GM21381 (cell line): ENCODE data around the gene MXD3.
"Not testable (repeated sequence)": the region's sequence is repeated elsewhere in the genome, so short reads cannot be mapped to it uniquely, and the experiment has no call there.

ENCODE experiments used
- ATAC-seq: cut with Tn5 transposase; IDR thresholded peaks from one replicate; pipeline ENCODE4 v1.9.1; 2021; ENCODE audit warnings: mild to moderate bottlenecking, moderate library complexity; ENCODE audit not compliant: unreplicated experiment

MXD3 gene, protein sequence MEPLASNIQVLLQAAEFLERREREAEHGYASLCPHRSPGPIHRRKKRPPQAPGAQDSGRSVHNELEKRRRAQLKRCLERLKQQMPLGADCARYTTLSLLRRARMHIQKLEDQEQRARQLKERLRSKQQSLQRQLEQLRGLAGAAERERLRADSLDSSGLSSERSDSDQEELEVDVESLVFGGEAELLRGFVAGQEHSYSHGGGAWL

DNA sequence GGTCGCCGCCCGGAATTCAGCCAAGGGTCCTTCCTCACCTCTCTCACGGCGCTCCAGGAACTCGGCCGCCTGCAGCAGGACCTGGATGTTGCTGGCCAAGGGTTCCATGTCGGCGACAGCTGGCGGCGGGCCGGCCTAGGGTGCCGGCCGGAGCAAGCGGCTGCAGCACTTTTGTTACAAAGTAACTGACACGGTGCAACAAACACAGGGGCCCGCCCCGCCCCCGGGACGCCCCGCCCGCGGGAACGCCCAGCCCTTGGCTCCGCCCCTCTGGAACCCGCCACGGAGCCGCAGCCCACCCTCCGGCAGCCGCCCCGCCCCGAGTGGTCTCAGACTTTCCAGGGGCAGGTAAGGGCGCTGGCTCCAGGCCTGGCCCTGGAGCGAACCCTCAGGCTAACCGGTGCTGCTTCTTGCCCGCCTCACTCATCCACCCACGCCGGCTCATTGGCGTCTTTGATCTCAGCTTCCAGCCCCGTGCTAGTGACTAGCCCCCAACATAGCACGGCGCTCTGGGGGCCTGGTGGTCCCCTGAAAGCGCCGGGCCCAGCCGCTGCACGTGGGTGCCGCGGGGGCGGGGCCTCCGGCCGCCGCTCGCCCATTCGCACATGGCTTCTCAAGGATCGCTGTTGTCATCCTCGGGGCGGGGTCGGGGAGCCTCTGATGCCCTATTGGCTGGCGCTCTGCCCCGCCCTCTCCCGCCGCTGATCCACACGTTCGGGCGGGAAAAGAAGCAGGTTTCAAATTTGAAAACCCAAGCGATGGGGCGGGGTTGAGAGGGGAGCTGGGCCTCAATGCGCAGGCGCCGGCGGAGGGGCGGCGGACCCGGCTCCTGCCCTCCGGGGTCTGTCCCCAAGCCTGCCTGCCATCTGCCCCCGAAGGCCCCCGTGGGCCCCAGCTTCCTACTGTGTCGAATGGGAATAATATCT is at the start of gene MXD3:
MXD3 (minus strand) TSS at position 176 of the 926 bp plus-strand sequence; CDS start at position 108, 68 bp downstream.
- ATAC-seq, result peak; percentile 79

DNA sequence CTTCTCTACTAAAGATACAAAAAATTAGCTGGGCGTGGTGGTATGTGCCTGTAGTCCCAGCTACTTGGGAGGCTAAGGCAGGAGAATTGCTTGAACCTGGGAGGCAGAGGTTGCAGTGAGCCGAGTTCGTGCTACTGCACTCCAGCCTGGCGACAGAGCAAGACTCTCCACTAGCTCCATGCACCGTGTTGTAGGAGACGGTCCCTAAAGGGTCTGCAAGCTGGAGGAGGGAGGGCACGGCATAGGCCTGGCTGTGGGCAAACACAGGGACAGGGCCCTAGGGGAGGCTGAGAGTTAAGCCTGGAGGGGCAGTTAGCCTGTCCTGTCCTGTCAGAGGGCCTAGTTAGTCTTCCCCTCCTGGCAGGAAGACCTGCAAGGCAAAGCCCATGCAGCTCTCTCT is 49.0 kb upstream of the MXD3 start:
- not testable (repeated sequence) for ATAC-seq

DNA sequence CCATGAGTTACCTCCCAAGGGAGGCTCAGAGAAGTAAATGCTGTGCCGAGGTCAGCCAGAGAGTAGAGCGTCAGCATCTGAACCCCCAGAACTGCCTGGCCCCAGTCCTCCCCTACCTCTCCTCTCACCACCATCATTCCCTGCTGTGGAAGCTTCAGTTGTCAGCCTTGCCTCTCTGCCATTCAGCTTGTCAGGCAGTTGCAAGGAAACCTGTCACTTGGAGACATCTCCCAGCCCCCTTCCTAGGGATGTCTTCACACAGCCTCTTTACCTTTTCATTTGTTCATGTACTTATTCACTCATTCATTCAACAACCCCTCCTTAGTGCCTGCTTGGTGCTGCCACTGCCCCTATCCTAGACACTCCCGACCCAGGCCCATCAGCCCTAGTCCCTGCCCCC is 48.2 kb upstream of the MXD3 start:
- no peak for ATAC-seq

DNA sequence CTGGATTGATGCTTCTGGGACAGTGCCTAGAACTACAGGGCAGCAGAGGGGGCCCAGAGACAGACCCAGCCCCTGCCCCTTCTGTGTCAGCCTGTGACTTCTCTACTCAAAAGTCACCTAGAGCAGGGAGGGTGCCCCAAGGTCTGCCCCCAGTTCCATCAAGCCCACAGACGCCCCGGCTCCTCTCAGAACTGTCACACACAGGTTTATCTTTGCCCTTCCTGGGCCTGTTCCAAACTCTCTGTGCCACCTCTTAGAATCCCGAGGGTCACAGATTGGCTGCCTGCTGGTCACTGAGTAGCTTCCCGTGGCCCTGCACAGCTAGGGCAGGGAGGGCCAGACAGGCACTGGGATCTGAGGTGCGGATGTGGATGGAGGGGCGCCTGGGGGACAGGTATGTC is 47.8 kb upstream of the MXD3 start:
- ATAC-seq, result no peak

DNA sequence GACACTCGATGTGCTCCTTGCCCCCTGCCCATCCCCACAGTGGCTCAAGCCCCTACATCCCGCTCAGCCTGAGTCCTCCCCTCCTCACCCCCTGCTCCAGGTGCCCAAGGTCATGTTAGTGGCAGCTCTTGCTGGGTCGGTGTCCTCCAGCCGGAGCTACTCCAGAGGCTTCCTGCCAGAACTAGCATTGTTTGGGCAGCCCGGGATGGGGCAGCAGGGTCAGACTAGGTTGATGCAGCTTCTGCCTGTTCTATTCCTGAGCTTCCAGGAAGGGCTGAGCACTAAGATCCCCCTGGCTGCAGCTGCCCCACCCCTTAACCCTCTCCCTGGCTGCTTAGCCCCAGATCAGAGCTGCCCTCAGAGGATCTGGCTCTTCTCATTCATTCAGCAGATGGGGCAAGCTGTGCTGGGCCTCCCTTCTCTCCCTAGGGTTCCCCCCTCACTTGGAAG is 46.7 kb upstream of the MXD3 start:
- no peak for ATAC-seq

DNA sequence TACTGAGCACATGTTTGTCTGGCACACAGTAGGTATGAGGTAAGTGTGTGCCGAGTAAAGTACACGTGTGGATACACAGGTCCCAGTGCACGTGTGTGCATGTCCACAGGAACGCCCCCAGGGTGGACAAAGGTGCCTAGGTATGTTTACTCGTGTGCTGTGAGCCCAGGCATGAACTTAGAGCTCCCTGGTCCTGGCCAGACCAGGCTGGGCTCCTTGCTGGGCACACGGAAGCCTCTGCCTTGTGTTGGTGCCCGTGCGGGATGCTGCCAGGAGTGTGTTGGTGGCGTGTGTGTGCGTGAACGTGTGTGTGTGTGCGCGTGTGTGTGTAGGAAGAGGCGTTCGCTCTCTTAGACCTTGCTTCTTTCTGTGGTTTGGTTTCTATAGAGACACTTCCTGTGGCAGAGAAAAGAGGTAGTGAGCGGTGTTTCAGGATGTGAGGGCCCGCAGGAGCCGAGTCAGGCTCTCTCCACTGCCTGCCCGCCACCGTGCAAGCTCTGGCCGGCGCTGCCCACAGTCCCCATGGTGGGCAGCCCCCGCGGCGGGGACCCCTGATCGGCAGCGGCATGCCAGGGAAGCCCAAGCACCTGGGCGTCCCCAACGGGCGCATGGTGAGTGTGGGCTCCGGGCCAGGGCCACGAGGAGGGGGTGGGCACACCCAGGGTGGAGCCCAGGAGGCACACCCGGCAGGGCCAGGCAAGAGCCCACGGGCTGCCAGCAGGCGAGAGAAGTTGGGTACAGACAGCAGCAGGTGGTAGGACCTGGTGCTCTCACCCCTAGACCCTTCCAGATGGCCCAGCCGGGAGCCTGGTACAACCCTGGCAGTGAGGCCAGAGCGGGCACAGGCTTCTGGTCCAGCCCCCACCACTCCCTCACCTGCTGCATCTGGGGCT is 46.0 kb upstream of the MXD3 start, which contains the start of gene RGS14:
RGS14 (plus strand) TSS at position 466 of the 893 bp plus-strand sequence; CDS start at position 567, 101 bp downstream.
- peak; percentile 86 for ATAC-seq

DNA sequence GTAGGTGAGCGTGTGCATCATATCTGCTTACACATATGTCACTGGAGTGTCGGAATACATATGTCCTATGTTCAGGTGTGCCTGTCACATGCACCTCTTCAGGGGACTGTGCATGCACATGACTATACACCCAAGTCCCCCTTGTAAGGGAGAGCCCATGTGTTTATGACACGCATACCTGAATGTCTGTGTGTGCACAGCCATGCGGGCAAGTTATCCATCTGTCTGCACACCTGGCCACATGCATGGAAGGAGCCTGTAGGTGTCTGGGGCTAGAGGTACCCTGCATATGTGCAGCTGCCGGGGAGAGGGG is 45.4 kb upstream of the MXD3 start:
- ATAC-seq, result no peak

DNA sequence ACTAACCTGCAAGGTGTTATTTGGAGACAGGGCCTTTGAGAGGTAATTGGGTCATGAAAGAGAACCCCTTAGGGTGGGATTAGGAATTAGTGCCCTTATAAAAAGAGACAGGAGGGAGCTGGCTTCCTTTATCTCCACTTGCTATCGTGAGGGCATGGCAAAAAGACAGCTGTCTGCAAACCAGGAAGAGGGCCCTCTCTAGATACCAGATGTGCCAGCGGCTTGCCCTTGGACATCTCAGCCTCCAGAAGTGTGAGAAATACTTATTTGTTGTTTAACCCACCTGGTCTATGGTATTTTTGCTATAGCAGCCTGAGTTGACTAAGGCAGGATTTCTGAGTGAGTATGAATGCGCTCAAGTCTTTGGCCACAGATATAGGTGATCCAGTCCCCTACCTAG is 45.0 kb upstream of the MXD3 start:
- no peak for ATAC-seq

DNA sequence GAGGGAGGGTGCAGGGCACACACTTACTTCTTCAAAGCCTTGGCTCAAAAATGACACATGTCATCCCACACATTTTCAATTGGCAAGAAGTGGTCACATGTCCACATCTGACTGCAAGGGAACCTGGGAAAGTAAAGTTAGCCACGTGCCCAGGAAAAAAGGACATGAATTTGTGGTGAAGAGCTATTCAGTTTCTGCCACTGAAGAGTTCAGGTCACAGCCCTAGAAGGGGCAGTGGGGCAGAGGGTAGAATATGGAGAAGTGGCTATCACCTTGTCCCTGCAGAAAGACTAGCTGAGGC is 44.1 kb upstream of the MXD3 start:
- no peak for ATAC-seq

DNA sequence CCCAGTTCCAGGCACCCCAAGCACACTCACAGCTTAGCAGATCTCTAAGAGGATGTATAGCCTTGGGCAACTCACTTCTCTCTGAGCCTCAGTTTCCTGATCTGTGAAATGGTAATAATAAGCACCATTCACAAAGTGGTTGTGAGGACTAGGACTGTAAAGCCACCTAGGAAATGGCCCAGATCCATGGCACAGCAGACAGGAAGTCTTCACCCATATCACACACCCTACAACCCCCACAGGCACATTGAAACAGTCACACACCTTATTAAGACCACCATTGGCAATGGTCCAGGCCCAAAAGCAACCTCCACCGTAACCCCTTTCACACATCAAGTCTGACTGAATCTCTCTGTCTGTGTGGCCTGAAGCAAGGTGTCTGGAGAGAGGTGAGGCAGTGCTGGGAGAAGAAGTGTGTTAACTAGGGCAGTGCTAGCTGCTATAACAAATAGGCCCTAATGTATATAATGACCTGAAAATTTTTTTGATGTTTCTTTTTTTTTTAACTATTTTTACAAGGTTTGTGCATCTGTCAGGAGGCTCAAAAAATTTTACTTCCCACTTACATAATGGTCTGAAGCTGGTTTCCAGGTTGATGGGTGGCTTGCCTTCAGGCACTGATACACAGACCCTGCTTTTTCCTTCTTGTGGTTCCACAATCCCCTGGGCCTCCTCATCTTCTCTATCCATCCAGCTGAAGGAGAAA is 43.6 kb upstream of the MXD3 start:
- ATAC-seq, result no peak

DNA sequence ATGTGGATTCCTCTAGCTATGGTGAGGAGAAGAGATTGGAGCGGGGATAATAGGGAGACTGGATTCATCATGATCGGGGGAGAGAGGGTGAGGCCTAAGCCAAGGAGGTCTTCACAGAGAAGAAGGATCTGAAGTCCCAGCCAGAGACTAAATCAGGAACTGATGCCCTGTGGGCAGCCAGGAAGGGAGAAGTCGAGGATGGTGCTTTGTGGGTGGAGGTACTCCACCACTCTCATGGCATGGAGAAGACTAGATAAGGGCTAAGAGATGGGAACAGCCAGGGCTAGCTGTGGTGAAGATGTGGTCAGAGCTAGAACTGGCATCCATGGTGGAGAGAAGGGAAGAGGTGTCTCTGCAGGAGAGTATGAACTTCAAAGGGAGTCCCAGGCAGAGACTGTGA is 43.0 kb upstream of the MXD3 start:
- ATAC-seq, result no peak

DNA sequence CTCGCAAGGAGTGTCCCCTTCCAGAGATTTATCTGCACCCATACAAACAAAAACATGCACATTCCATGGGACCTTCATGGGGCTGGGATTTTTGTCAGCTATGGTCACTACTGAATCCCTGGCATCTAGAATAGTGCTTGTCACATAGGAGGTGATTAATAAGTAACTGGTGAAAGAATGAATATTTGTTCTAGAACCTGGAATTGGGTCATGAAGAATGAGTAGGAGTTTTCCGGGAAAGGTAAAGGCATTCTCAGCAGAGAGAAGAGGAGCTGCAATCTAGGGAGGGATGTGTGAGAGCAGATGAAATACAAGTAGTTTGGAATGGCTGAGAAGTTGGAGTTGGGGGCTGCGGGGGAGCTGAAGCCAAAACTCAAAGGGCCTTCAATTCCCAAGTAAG is 42.6 kb upstream of the MXD3 start:
- no peak for ATAC-seq

DNA sequence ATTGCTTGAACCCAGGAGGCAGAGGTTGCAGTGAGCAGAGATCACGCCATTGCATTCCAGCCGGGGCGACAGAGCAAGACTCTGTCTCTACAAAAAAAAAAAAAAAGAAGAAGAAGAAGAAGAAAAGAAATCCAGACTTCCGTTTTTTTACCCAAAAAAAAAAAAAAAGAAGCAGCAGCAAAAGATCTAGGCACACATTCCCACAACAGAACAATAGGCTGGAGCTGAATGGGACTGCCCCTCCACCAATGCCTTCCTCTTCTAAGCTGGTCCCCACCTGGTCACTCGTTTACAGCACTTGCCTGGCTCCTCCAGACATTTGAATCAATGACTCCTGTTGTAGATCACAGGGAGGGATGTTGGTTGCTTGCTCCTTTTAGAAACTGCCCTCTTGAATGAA is 41.4 kb upstream of the MXD3 start:
- ATAC-seq, result no peak

DNA sequence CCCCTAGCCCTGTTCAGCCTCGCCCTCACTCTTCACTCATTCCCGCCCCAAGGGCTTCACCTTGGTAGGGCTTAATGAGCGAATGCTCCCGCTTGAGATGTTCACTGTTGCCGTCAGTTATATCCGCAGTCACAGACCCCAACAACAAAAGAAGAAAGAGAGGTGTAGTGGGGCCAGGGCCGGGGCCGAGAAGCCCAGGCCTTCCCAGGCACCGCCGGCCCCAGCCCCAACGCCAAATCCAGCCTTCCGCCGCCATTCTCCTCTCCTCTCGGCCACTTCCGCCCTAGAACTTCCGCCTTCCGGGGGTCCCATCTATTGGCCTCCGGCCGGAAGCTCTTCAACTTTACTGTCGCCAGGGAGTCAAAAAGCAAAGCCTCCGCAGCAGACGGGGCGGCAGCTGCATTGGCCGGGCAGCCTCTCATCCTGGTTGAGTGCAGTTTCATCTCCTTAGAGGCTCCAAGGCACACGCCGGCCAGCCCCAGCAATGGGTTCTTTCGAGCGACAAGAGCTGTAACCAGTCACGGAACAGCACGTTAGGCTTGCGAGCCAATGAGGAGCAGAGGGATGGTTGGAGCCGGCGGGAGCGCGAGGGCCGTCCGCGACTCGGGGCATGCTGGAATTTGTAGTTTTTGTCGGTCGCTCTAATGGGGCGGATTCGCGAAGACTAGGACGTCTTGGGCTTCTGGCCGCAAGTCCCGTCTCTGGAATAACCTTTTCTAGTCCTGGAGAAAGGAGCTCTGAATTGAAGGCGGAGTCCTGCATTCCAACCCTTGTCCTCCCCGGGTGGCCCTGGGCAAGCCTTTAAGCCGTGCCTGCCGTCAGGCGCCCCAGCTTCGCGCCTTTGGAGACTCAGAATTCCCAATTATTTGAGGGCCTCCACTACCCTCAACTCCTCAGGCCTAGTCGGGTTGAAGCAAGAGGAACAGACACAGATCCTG is 40.0 kb upstream of the MXD3 start, which contains the start of gene LMAN2:
LMAN2 (minus strand) TSS at position 277 of the 938 bp plus-strand sequence; CDS start at position 256, 21 bp downstream.
- peak; percentile 90 for ATAC-seq

DNA sequence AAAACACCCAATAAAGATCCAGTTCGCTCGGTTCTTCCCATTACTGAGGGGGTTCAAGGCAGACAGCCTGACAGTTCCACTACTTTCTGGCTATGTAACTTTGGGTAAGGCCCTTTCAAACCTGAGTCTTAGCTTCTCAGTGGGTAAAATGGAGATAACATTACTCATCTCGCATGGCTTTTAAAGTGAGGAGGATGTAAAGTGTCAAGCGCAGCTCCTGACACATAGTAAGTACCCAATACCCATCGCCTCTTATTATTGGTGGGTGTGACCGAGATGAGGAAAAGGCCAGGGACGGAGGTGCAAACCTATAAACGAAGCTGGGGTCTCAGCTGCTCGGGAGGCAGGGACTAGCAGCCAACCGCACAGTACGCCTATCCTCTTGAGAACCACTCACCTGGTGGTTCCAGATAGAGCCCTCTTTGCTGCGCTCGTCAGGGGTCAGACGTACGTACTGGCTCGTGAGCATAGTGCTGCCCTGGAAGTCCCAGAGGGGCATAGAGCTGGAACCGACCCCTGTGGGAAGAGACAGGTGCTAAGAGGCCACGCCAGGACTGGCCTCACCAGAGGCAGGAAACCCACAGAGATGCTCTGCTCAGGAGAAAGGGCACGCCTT is 39.2 kb upstream of the MXD3 start:
- no peak for ATAC-seq

DNA sequence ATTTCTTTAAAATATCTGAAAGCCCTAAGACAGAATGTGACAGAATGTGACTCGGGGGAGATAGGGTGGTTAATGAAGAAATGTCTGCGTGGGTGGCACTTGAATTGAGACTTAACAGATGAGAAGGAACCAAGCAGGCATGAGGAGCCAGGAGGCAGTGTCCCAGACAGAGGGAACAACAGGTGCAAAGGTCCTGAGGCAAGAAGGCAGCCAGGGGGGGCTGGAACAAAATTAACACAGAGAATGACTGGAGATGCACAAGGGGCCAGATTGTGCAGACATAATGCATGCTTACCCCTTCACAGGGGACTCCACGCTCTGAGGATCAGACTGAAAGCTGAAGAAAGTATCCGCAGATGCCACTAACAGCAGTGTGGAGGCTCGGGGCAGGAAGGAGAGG is 38.1 kb upstream of the MXD3 start:
- no peak for ATAC-seq

DNA sequence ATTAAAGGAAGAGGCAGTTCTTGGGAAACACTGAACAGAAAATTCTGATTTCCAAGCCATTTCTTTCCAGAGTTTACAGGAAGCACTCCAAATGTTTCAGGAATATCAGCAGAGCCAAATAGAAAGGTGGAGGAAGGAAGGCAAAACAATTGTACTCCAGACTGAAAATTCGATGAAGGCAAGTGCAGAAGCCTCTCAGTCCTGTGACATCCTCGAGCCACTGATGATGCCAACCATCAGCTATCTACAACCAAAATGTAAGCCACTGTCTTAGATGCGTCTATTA is 37.6 kb upstream of the MXD3 start:
- no peak for ATAC-seq

DNA sequence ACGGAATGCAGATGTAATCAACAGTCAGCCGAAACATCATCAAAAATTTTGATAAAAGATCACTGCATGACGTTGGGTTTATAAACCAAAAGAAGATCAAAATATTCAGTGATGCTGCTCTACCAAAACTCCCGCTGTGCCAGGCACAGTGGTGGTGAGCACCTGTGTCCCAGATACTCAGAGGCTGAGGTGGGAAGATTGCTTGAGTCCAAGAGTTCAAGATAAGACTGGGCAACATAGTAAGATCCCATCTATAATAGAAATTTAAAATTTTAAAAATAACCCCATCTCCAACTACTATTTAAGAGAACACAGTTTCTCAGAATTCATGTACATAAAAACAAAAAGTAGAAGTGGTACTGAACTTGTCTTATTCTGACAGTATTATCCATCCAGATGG is 36.0 kb upstream of the MXD3 start:
- ATAC-seq, result no peak

DNA sequence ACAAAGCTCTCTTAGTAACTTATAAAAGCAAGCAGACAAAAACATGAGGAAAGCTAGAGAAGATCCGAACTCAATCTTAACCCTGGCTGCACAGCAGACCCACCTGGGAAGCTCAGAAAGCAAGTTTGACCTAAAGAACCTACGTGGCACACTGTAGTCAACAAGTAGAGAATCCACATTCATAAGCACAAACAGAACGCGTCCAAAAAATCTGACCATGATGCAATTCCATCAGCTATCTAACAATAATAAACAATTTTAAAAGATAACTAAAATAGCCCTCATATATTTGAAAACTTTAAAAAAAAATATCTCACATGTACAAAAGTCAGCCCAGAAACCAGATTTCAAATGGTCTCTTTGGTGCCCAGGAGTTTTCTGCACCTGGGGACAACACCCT is 35.1 kb upstream of the MXD3 start:
- ATAC-seq, result no peak
